ENCODE results near the gene TM9SF1. TPM values are rescaled to one million over a fixed set of nuclear protein-coding genes. Genes with fewer than 3 reads are reported as not detected.
A peak's percentile ranks its signal among the peaks of the same experiment; 100 is the strongest.

The TM9SF1 gene
- total RNA-seq, 4 donors from 2014 or later, result 44.6 to 64.4 (median 52.9) TPM

DNA sequence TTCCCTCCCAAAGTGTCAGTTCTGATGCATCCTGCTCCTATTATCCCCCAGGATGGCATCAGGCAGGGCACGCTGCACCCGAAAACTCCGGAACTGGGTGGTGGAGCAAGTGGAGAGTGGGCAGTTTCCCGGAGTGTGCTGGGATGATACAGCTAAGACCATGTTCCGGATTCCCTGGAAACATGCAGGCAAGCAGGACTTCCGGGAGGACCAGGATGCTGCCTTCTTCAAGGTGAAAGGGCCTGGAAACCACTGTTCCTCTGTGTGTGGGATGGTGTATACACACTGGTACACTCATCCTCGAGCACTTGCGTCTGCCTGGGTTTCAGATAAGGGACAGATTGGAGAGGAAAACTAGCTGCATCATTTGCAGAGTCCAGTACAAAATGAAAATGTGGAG, 33.1 kb downstream of the TM9SF1 start:
- WGBS, 2 donors, result 40 to 46% methylated on average over 8 of the region's 8 CpGs
- intact Hi-C loops (cut with DNase I; ENCODE audit: low total_unique reads), result no loop called here
- TF ChIP-seq, protein P1, sequence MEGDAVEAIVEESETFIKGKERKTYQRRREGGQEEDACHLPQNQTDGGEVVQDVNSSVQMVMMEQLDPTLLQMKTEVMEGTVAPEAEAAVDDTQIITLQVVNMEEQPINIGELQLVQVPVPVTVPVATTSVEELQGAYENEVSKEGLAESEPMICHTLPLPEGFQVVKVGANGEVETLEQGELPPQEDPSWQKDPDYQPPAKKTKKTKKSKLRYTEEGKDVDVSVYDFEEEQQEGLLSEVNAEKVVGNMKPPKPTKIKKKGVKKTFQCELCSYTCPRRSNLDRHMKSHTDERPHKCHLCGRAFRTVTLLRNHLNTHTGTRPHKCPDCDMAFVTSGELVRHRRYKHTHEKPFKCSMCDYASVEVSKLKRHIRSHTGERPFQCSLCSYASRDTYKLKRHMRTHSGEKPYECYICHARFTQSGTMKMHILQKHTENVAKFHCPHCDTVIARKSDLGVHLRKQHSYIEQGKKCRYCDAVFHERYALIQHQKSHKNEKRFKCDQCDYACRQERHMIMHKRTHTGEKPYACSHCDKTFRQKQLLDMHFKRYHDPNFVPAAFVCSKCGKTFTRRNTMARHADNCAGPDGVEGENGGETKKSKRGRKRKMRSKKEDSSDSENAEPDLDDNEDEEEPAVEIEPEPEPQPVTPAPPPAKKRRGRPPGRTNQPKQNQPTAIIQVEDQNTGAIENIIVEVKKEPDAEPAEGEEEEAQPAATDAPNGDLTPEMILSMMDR (IDR thresholded peaks at IDR 0.05), result no peak
- TF ChIP-seq POLR2A (IDR thresholded peaks at IDR 0.05), result no peak
- no peak for DNase-seq (ENCODE audit: low spot score in 2 of 2)
- H3K4me3 ChIP-seq (ENCODE audit: low read depth, poor library complexity, severe bottlenecking), result peak overlapping the region; percentile 53

DNA sequence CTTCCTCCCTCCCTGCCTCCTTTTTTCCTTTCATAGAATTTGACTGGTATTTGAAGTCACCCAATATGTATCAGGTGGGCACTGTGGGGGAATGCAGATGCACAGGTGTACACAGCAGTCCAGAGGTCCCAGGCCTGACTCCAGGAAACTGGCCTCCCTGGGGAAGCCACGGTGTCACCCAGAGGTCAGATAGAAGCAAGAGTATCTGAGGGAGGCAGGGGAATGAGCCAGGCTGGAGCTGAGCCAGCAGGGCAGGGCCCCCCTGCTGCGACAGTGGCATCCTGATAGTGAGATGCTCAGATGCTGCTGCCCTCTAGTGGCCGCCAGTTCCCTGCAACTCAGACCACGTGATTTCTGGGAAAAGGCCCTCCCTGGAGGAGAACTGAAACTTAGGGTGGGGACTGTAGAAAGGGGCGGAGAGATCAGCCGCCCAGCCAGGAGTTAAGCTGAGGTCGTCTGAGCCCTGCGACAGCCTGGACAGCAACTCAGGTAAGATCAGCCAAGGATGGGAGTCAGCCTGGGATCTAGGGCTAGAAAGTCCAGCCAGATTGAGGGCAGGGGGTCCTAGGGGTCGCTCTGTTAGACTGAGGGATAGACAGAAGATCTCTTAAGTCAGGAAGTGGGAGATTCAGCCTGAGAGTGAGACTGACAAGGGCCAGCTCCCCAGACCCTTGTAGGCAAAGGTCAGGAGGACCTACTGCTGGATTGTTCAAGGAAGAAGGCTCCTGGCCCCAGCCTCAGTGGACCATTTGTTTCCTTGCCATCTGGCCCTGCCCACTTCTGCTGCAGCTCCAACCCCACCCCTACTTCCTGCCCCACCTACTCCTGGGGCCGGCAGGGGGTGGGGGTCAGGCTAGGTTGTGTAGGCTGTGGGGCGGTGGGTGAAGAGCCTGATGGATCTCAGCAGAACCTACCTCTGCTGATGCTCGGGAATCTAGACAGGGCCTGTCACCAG, 34.1 kb downstream of the TM9SF1 start, which contains the start of gene IRF9:
Gene IRF9, plus strand, starts transcription at position 416 of the 955 bp plus-strand sequence. CDS start 880 bp downstream, outside the sequence.
- peak; percentile 97 to 99 for DNase-seq (ENCODE audit: low spot score in 2 of 2)
- peak within 1 kb of the TSS; percentile 53 for H3K4me3 ChIP-seq (ENCODE audit: low read depth, poor library complexity, severe bottlenecking)
- TF ChIP-seq POLR2A (IDR thresholded peaks at IDR 0.05), result no peak
- TF ChIP-seq, protein P1 (IDR thresholded peaks at IDR 0.05), result peak in 1 of 3 donors; percentile 97
- intact Hi-C loops (cut with DNase I; ENCODE audit: low total_unique reads), result no loop called here
- 0 to 1% methylated on average over 11 of the region's 12 CpGs for WGBS, 2 donors

DNA sequence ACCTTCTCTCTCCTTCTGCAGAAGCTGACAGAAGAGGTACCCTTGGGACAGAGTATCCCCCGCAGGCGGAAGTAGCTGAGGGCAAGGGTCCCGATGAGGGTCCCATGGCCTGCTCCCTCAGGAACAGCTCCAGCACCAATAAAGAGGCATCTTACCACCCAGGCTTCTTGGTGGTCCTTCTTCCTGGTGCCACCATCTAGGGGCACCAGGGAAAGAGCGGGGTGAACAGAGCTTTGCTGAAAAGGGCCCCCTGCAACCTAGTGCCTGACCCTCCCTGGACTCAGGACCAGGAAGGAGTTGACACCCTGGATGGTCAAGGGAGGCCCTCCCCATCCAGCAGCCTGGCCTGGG, 34.8 kb downstream of the TM9SF1 start:
- TF ChIP-seq, protein P1 (IDR thresholded peaks at IDR 0.05), result no peak
- no peak for TF ChIP-seq POLR2A (IDR thresholded peaks at IDR 0.05)
- intact Hi-C loops (cut with DNase I; ENCODE audit: low total_unique reads), result no loop called here
- no peak for DNase-seq (ENCODE audit: low spot score in 2 of 2)
- no peak overlapping the region for H3K4me3 ChIP-seq (ENCODE audit: low read depth, poor library complexity, severe bottlenecking)
- WGBS, 2 donors, result 93 to 94% methylated on average over 4 of the region's 4 CpGs

DNA sequence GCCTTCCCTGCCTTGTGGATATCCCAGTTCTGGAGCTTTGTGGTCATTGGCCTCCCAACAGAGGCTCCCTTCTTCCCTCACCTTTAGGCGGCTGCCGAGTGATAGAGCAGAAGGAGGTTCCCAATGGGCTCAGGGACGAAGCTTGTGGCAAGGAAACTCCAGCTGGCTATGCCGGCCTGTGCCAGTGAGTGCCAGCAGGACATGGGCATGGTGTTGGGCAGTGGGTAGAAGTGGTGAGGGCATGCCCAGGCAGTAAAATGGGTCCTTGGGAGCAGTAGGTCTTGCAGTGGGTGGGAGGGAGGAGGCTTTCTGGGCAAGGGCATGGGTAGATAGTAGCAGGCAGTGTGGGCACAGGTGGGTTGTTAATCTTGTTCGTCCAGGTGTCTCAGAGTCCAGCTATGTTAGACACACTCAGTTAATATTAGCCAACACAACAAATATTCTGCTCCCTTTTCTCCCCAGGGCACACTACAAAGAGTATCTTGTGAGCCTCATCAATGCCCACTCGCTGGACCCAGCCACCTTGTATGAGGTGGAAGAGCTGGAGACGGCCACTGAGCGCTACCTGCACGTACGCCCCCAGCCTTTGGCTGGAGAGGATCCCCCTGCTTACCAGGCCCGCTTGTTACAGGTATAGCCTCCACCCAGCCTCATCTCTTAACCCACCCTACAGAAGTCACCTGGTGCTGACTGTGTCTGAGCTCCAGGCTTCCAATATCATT, 35.3 kb downstream of the TM9SF1 start:
- peak in 1 of 2 donors; percentile 81 for DNase-seq (ENCODE audit: low spot score in 2 of 2)
- 82 to 83% methylated on average over 11 of the region's 11 CpGs for WGBS, 2 donors
- no peak overlapping the region for H3K4me3 ChIP-seq (ENCODE audit: low read depth, poor library complexity, severe bottlenecking)
- TF ChIP-seq POLR2A (IDR thresholded peaks at IDR 0.05), result no peak
- TF ChIP-seq, protein P1 (IDR thresholded peaks at IDR 0.05), result no peak
- intact Hi-C loops (cut with DNase I; ENCODE audit: low total_unique reads), result no loop called here

DNA sequence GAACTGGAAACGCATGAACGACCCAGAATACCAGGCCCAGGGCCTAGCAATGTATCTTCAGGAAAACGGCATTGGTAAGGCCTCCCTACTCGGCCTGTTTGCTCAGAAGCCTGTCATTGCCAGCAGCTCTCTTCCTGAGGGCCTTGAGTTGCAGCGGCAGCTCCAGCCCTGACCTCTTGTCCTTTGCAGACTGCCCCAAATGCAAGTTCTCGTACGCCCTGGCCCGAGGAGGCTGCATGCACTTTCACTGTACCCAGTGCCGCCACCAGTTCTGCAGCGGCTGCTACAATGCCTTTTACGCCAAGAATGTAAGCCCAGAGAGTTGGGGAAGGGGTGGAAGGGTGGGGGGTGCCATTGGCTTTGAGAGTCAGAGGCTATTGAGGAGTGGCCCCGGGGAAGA, 37.9 kb downstream of the TM9SF1 start:
- DNase-seq (ENCODE audit: low spot score in 2 of 2), result no peak
- intact Hi-C loops (cut with DNase I; ENCODE audit: low total_unique reads), result no loop called here
- H3K4me3 ChIP-seq (ENCODE audit: low read depth, poor library complexity, severe bottlenecking), result no peak overlapping the region
- WGBS, 2 donors, result 91 to 93% methylated on average over 12 of the region's 12 CpGs
- no peak for TF ChIP-seq POLR2A (IDR thresholded peaks at IDR 0.05)
- TF ChIP-seq, protein P1 (IDR thresholded peaks at IDR 0.05), result no peak

All from lower leg skin (tissue), 4 donors.